Measurements from ENCODE around the gene P2RX1. TPM values are rescaled to one million over a fixed set of nuclear protein-coding genes. Genes with fewer than 3 reads are reported as not detected.

Gene P2RX1
- total RNA-seq, 2 donors from 2014 or later = 4.2 to 15.0 TPM

DNA sequence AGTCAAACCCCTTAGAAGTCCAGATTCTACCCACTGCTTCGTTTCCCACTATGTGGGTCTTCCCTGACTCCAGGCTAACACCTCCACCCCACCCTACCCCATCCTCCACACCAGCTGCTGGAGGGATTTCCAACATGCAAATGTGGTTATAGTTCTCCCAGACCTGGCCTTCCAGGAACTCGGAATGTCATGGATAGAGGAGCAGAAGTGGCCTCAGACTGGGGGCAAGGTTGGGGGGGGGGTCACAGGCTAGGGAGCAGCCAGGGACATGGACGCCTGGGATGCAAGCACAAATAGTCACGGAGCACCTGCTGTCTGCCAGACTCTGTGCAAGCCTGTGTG lies 25.4 kb downstream of the P2RX1 start:
- no peaks in the 10 kb centered on the region for H3K9me3 ChIP-seq (ENCODE audit: control insufficient read depth, low read length, poor library complexity, severe bottlenecking)
- no peak for ATAC-seq
- DNase-seq = no peak
- Mint-ChIP-seq H3K4me1 (peaks cover 54% of the 10 kb centered on the region), H3K4me3 (peak overlapping the region; percentile 89), H3K27ac (peak overlapping the region; percentile 54), H3K27me3 (no peaks in the 10 kb centered on the region), H3K36me3 (ENCODE audit: low read depth) (no peaks in the 10 kb centered on the region)

GRCh38 chr17:3890082-3890877 lies 26.0 kb downstream of the P2RX1 start:
- peak overlapping the region; percentile 89 for H3K4me3 Mint-ChIP-seq
- H3K27ac Mint-ChIP-seq = no peak overlapping the region
- no peaks in the 10 kb centered on the region for H3K27me3 Mint-ChIP-seq
- H3K36me3 Mint-ChIP-seq (ENCODE audit: low read depth) = no peaks in the 10 kb centered on the region
- no peaks in the 10 kb centered on the region for H3K9me3 ChIP-seq (ENCODE audit: control insufficient read depth, low read length, poor library complexity, severe bottlenecking)
- peaks cover 55% of the 10 kb centered on the region for H3K4me1 Mint-ChIP-seq
- ATAC-seq = no peak
- no peak for DNase-seq

GRCh38 chr17:3889325-3890012 lies 26.8 kb downstream of the P2RX1 start:
- H3K27me3 Mint-ChIP-seq = no peaks in the 10 kb centered on the region
- DNase-seq (no peak), ATAC-seq (no peak)
- no peak overlapping the region for H3K27ac Mint-ChIP-seq
- H3K4me3 Mint-ChIP-seq = no peak overlapping the region
- no peaks in the 10 kb centered on the region for H3K9me3 ChIP-seq (ENCODE audit: control insufficient read depth, low read length, poor library complexity, severe bottlenecking)
- peaks cover 53% of the 10 kb centered on the region for H3K4me1 Mint-ChIP-seq
- H3K36me3 Mint-ChIP-seq (ENCODE audit: low read depth) = no peaks in the 10 kb centered on the region

GRCh38 chr17:3888343-3889171 lies 27.7 kb downstream of the P2RX1 start:
- H3K9me3 ChIP-seq (ENCODE audit: control insufficient read depth, low read length, poor library complexity, severe bottlenecking) = no peaks in the 10 kb centered on the region
- H3K4me1 Mint-ChIP-seq = peaks cover 48% of the 10 kb centered on the region
- H3K4me3 Mint-ChIP-seq = no peak overlapping the region
- H3K36me3 Mint-ChIP-seq (ENCODE audit: low read depth) = no peaks in the 10 kb centered on the region
- no peak for DNase-seq
- no peak for ATAC-seq
- peak overlapping the region; percentile 92 for H3K27ac Mint-ChIP-seq
- no peaks in the 10 kb centered on the region for H3K27me3 Mint-ChIP-seq

DNA sequence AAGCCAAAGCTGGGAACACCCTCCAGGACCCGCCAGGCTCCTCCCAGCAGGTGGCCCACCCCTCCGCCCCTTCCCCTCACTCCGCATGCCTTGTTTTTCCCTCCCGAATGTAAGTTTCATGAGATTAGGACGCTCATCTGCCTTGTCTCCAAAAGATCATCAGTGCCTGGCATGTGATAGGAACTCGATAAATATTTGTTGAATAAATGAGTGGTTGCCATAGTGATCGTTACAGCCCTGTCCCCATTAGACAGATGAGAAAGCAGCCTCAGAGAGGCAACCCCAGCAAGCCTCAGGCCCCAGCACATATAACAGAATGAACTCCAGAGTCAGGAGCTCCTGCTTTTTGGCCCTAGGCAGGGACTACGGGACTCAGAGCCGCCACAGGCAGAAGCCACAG lies 28.5 kb downstream of the P2RX1 start:
- no peaks in the 10 kb centered on the region for H3K27me3 Mint-ChIP-seq
- peak overlapping the region; percentile 81 for H3K4me3 Mint-ChIP-seq
- ATAC-seq = no peak
- DNase-seq = no peak
- H3K36me3 Mint-ChIP-seq (ENCODE audit: low read depth) = no peaks in the 10 kb centered on the region
- peaks cover 48% of the 10 kb centered on the region for H3K4me1 Mint-ChIP-seq
- no peaks in the 10 kb centered on the region for H3K9me3 ChIP-seq (ENCODE audit: control insufficient read depth, low read length, poor library complexity, severe bottlenecking)
- peak overlapping the region; percentile 92 for H3K27ac Mint-ChIP-seq

- H3K27ac Mint-ChIP-seq = peak overlapping the region; percentile 92
- ATAC-seq (no peak), DNase-seq (no peak)
- H3K4me3 Mint-ChIP-seq = peak overlapping the region; percentile 81
- H3K9me3 ChIP-seq (ENCODE audit: control insufficient read depth, low read length, poor library complexity, severe bottlenecking) = no peaks in the 10 kb centered on the region
- H3K27me3 Mint-ChIP-seq = no peaks in the 10 kb centered on the region
- H3K36me3 Mint-ChIP-seq (ENCODE audit: low read depth) = no peaks in the 10 kb centered on the region
- H3K4me1 Mint-ChIP-seq = peaks cover 48% of the 10 kb centered on the region
Observed at GRCh38 chr17:3887394-3887793, 28.9 kb downstream of the P2RX1 start.

GRCh38 chr17:3886776-3887175 lies 29.5 kb downstream of the P2RX1 start:
- peak; percentile 68 for ATAC-seq
- H3K4me3 Mint-ChIP-seq = peak overlapping the region; percentile 81

GRCh38 chr17:3885970-3886369 lies 30.3 kb downstream of the P2RX1 start:
- H3K27me3 Mint-ChIP-seq = no peaks in the 10 kb centered on the region
- no peak for ATAC-seq
- DNase-seq = no peak
- no peaks in the 10 kb centered on the region for H3K36me3 Mint-ChIP-seq (ENCODE audit: low read depth)
- no peaks in the 10 kb centered on the region for H3K9me3 ChIP-seq (ENCODE audit: control insufficient read depth, low read length, poor library complexity, severe bottlenecking)
- H3K27ac Mint-ChIP-seq = peak overlapping the region; percentile 92
- peak overlapping the region; percentile 81 for H3K4me3 Mint-ChIP-seq
- peaks cover 40% of the 10 kb centered on the region for H3K4me1 Mint-ChIP-seq

More at GRCh38 chr17:3886776-3887175, 29.5 kb downstream of the P2RX1 start:
- Mint-ChIP-seq H3K27ac (peak overlapping the region; percentile 92), H3K27me3 (no peaks in the 10 kb centered on the region), H3K36me3 (ENCODE audit: low read depth) (no peaks in the 10 kb centered on the region), H3K4me1 (peaks cover 44% of the 10 kb centered on the region)
- DNase-seq = no peak
- no peaks in the 10 kb centered on the region for H3K9me3 ChIP-seq (ENCODE audit: control insufficient read depth, low read length, poor library complexity, severe bottlenecking)

DNA sequence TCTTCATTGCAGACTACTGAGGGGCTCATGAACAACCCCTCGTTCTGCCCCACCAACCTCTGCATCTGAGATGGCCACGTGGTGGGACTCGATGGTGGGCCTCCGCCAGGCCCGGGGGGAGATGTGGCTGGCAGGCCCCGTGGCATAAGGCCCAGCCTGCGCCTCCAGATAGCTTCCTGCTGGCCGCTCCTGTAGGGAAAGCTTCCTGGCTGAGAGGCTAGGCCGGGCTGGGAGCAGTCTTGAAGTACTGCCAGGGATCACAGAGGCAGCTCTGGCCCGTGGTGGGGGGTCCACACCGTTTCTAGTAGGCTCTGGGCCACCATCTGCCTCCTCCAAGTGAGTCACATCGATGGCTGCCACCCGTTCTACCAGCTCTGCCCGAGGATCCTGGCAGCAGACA lies 31.0 kb downstream of the P2RX1 start:
- no peak for ATAC-seq
- DNase-seq = no peak
- Mint-ChIP-seq H3K4me1 (peaks cover 35% of the 10 kb centered on the region), H3K27ac (no peak overlapping the region), H3K36me3 (ENCODE audit: low read depth) (no peaks in the 10 kb centered on the region), H3K27me3 (no peaks in the 10 kb centered on the region), H3K4me3 (no peak overlapping the region)
- H3K9me3 ChIP-seq (ENCODE audit: control insufficient read depth, low read length, poor library complexity, severe bottlenecking) = no peaks in the 10 kb centered on the region

GRCh38 chr17:3884188-3884587 lies 32.1 kb downstream of the P2RX1 start:
- no peaks in the 10 kb centered on the region for H3K36me3 Mint-ChIP-seq (ENCODE audit: low read depth)
- DNase-seq (no peak), ATAC-seq (no peak)
- no peak overlapping the region for H3K27ac Mint-ChIP-seq
- no peaks in the 10 kb centered on the region for H3K27me3 Mint-ChIP-seq
- no peak overlapping the region for H3K4me3 Mint-ChIP-seq
- H3K9me3 ChIP-seq (ENCODE audit: control insufficient read depth, low read length, poor library complexity, severe bottlenecking) = no peaks in the 10 kb centered on the region
- H3K4me1 Mint-ChIP-seq = peaks cover 38% of the 10 kb centered on the region

GRCh38 chr17:3882276-3882675 lies 34.0 kb downstream of the P2RX1 start:
- Mint-ChIP-seq H3K27ac (no peak overlapping the region), H3K36me3 (ENCODE audit: low read depth) (no peaks in the 10 kb centered on the region), H3K4me1 (peaks cover 31% of the 10 kb centered on the region), H3K4me3 (no peak overlapping the region), H3K27me3 (no peaks in the 10 kb centered on the region)
- no peak for ATAC-seq
- DNase-seq = no peak
- H3K9me3 ChIP-seq (ENCODE audit: control insufficient read depth, low read length, poor library complexity, severe bottlenecking) = no peaks in the 10 kb centered on the region

DNA sequence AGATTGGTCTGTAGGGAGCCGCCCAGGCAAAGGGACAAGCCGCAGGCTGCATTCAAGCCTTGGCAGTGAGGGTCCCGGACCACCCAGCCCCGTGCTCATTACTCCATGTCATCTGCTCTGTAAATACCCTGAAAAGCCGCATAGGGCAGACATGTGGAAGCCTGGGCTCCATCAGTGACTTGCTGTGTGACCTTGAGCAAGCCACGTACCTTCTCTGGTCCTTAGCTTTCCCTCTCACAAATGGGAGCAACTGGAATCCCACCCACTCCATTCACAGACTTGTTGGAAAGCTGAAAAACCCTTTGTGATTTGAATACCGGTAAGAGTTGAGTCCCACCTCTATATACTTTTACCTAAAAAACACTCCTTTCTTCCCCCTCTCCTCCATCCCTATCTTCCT lies 35.3 kb downstream of the P2RX1 start:
- H3K4me3 Mint-ChIP-seq = no peak overlapping the region
- no peaks in the 10 kb centered on the region for H3K27me3 Mint-ChIP-seq
- H3K9me3 ChIP-seq (ENCODE audit: control insufficient read depth, low read length, poor library complexity, severe bottlenecking) = no peaks in the 10 kb centered on the region
- DNase-seq (no peak), ATAC-seq (no peak)
- peaks cover 18% of the 10 kb centered on the region for H3K4me1 Mint-ChIP-seq
- no peaks in the 10 kb centered on the region for H3K36me3 Mint-ChIP-seq (ENCODE audit: low read depth)
- H3K27ac Mint-ChIP-seq = peak overlapping the region; percentile 61

Data from T-helper 17 cell (primary cell).